K562 (cell line): Measurements from ENCODE around the gene CDC42EP2. TPM values are rescaled to one million over a fixed set of nuclear protein-coding genes. Genes with fewer than 3 reads are reported as not detected.

ENCODE experiments used
- ARID2 ChIP-seq: fragments of 450-650 bp; IDR thresholded peaks from 2 replicates; pipeline ENCODE4 v1.6.1; 2017; ENCODE audit warnings: antibody characterized with exemption, mild to moderate bottlenecking
- BRD9 ChIP-seq: fragments of 450-650 bp; IDR thresholded peaks from 2 replicates; pipeline ENCODE4 v1.6.1; 2018; ENCODE audit warnings: low read depth; ENCODE audit not compliant: partially characterized antibody
- CC2D1A ChIP-seq: fragments of 450-650 bp; IDR thresholded peaks from 2 replicates; pipeline ENCODE4 v1.6.1; 2017; ENCODE audit warnings: mild to moderate bottlenecking
- DACH1 ChIP-seq: fragments of 450-650 bp; IDR thresholded peaks from 2 replicates; pipeline ENCODE4 v1.6.1; 2018; ENCODE audit not compliant: partially characterized antibody
- EP300 ChIP-seq: IDR thresholded peaks from 2 replicates; pipeline ENCODE4 v1.6.1; 2012; ENCODE audit warnings: low read length, improper control_type of control experiment
- FOSL1 ChIP-seq: fragments of 200-800 bp; sonication (Bioruptor generic); conservative IDR thresholded peaks from 2 replicates; pipeline ENCODE4 v1.6.1; 2016; ENCODE audit warnings: missing genetic modification characterization, missing compliant biosample characterization
- FOXJ2 ChIP-seq: fragments of 200-800 bp; sonication (Bioruptor generic); IDR thresholded peaks from 2 replicates; pipeline ENCODE4 v1.6.1; 2016; ENCODE audit warnings: missing genetic modification characterization, missing compliant biosample characterization
- KHSRP ChIP-seq: fragments of 450-650 bp; IDR thresholded peaks from 2 replicates; pipeline ENCODE4 v1.6.1; 2017
- MIER1 ChIP-seq: fragments of 450-650 bp; IDR thresholded peaks from 2 replicates; pipeline ENCODE4 v1.6.1; 2016; ENCODE audit warnings: antibody characterized with exemption, mild to moderate bottlenecking, low read depth
- MTA1 ChIP-seq: fragments of 450-650 bp; IDR thresholded peaks from 2 replicates; pipeline ENCODE4 v1.6.1; 2017; ENCODE audit warnings: borderline replicate concordance
- MTA3 ChIP-seq: fragments of 450-650 bp; formaldehyde crosslinking; IDR thresholded peaks from 2 replicates; pipeline ENCODE4 v1.6.1; 2017; ENCODE audit warnings: mild to moderate bottlenecking, borderline replicate concordance
- OTX1 ChIP-seq: fragments of 450-650 bp; formaldehyde crosslinking; IDR thresholded peaks from 2 replicates; pipeline ENCODE4 v1.4.0; 2022; ENCODE audit warnings: mild to moderate bottlenecking
- PRPF4 ChIP-seq: fragments of 200-400 bp; formaldehyde crosslinking; IDR thresholded peaks from one replicate; pipeline ENCODE4 v1.6.1; 2017; ENCODE audit warnings: low read length, low read depth, mild to moderate bottlenecking; ENCODE audit not compliant: insufficient read depth, poor library complexity, severe bottlenecking
- RBM15 ChIP-seq: fragments of 200-400 bp; formaldehyde crosslinking; IDR thresholded peaks from 2 replicates; pipeline ENCODE4 v1.6.1; 2018; ENCODE audit warnings: mild to moderate bottlenecking, low read length, moderate library complexity; ENCODE audit not compliant: insufficient read depth
- SIRT6 ChIP-seq: IDR thresholded peaks from one replicate; pipeline ENCODE4 v1.6.1; 2012; ENCODE audit warnings: low read depth, mild to moderate bottlenecking, control low read depth, inconsistent platforms, low read length, moderate library complexity
- ZBTB17 ChIP-seq: fragments of 450-650 bp; formaldehyde crosslinking; IDR thresholded peaks from 2 replicates; pipeline ENCODE4 v1.4.0; 2020; ENCODE audit warnings: mild to moderate bottlenecking
- ZBTB7A ChIP-seq: IDR thresholded peaks from 2 replicates; pipeline ENCODE4 v1.6.1; 2011; ENCODE audit warnings: low read depth, mild to moderate bottlenecking, low read length, moderate library complexity, borderline replicate concordance; ENCODE audit not compliant: control insufficient read depth
- ZKSCAN1 ChIP-seq: fragments of 150-350 bp; IDR thresholded peaks from 2 replicates; pipeline ENCODE4 v1.6.1; 2016; ENCODE audit warnings: low read depth, low read length
- ZNF217 ChIP-seq: sonication (generic); formaldehyde crosslinking; IDR thresholded peaks from 2 replicates; pipeline ENCODE4 v1.8.0; 2022; ENCODE audit warnings: mild to moderate bottlenecking, missing genetic modification reagents
- ZNF324 ChIP-seq: fragments of 250-450 bp; sonication (Bioruptor Pico); IDR thresholded peaks from 2 replicates; pipeline ENCODE4 v1.4.0; 2020; ENCODE audit warnings: mild to moderate bottlenecking
- ZNF436 ChIP-seq: fragments of 250-450, 450-650 bp; sonication (Bioruptor Pico); formaldehyde crosslinking; IDR thresholded peaks from 2 replicates; pipeline ENCODE4 v1.7.0; 2020; ENCODE audit warnings: mild to moderate bottlenecking
- polyA plus RNA-seq, 8 experiments: library from polyadenylated mRNA; depleted of rRNA in 4 of 8; stranded (reverse) in 5 of 8; unstranded in 3 of 8; fragments of >200 nt; fragmentation: Nextera tagmentation in 2 of 8; fragmentation: Illumina TruSeq in 1 of 8; extraction: Ambion mirVana in 2 of 8; extraction: Trizol in 1 of 8; gene quantifications; 2 replicates each; pipeline versions ENCODE4 v1.2.1 to v1.2.3, GENCODE V29; 2011 to 2014; ENCODE audit warnings: inconsistent platforms in 1 of 8, missing spikeins in 1 of 8
- total RNA-seq, 7 experiments: library from RNA; depleted of rRNA in 6 of 7; stranded (reverse); fragments of >200 nt in 6 of 7; fragmentation: Illumina TruSeq in 2 of 7; extraction: Trizol in 2 of 7; gene quantifications; 2 replicates each; pipeline versions ENCODE4 v1.2.1 to v1.2.3, GENCODE V29; 2011 to 2021; ENCODE audit warnings: low replicate concordance in 1 of 7
- TF ChIP-seq, protein P1 (sequence below): sonication (generic); formaldehyde crosslinking; IDR thresholded peaks from 2 replicates; pipeline ENCODE4 v1.8.0; 2022; ENCODE audit warnings: mild to moderate bottlenecking, missing genetic modification reagents, borderline replicate concordance
- TF ChIP-seq, protein P2 (sequence below): sonication (generic); formaldehyde crosslinking; IDR thresholded peaks from 2 replicates; pipeline ENCODE4 v1.8.0; 2023; ENCODE audit warnings: mild to moderate bottlenecking, missing genetic modification reagents

The CDC42EP2 gene
- total and polyA plus RNA-seq, 9 of the 15 experiments (the other 6 are each of a cell fraction or from before 2014, with no cell fraction given), result 0.27 to 3.5 (median 0.83) TPM; not detected in 1

DNA sequence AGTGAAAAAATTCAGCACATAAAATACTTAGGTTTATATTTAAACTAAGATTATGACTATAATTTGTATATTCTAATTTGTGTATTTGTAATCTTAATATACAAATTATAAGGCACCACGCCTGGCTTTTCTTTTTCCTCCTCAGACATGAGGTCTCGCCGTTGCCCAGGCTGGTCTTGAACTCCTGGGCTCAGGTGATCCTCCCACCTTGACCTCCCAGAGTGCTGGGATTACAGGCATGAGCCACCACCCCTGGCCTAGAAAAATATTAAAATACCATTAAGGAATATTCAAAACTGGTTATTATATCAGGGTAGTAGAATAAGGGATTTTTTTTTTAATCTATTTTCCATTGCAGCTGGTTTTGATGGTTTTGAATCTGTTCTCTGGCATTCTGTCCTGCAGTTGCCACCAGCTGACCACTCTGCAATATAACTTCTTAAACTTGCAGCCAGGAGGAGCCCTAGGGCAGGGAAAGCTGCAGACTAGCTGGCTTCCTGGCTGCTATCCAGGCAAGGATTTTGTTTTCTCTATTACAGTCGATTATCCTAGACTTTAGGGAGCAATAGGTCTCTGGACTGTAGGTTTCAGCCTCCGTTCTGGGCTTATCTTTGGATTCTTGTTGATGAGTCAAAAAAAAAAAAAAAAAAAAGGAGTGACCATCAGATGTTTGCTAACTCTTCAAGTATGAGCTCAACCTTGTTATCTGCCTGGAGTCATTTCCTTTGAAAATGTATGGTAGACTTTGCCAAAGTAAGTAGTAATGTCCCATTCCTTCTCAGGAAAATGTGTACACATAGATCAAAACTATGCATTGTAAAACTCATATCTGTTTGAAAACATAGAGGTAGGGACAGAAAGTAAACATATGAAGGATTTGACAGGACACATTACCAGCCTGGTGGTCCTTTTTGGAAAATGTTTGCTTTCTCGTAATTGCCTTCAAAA is 39.7 kb upstream of the CDC42EP2 start (continued):
- TF ChIP-seq, protein P1, sequence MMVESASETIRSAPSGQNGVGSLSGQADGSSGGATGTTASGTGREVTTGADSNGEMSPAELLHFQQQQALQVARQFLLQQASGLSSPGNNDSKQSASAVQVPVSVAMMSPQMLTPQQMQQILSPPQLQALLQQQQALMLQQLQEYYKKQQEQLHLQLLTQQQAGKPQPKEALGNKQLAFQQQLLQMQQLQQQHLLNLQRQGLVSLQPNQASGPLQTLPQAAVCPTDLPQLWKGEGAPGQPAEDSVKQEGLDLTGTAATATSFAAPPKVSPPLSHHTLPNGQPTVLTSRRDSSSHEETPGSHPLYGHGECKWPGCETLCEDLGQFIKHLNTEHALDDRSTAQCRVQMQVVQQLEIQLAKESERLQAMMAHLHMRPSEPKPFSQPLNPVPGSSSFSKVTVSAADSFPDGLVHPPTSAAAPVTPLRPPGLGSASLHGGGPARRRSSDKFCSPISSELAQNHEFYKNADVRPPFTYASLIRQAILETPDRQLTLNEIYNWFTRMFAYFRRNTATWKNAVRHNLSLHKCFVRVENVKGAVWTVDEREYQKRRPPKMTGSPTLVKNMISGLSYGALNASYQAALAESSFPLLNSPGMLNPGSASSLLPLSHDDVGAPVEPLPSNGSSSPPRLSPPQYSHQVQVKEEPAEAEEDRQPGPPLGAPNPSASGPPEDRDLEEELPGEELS (CRISPR knock-in tag), result no peak
- TF ChIP-seq, protein P2, sequence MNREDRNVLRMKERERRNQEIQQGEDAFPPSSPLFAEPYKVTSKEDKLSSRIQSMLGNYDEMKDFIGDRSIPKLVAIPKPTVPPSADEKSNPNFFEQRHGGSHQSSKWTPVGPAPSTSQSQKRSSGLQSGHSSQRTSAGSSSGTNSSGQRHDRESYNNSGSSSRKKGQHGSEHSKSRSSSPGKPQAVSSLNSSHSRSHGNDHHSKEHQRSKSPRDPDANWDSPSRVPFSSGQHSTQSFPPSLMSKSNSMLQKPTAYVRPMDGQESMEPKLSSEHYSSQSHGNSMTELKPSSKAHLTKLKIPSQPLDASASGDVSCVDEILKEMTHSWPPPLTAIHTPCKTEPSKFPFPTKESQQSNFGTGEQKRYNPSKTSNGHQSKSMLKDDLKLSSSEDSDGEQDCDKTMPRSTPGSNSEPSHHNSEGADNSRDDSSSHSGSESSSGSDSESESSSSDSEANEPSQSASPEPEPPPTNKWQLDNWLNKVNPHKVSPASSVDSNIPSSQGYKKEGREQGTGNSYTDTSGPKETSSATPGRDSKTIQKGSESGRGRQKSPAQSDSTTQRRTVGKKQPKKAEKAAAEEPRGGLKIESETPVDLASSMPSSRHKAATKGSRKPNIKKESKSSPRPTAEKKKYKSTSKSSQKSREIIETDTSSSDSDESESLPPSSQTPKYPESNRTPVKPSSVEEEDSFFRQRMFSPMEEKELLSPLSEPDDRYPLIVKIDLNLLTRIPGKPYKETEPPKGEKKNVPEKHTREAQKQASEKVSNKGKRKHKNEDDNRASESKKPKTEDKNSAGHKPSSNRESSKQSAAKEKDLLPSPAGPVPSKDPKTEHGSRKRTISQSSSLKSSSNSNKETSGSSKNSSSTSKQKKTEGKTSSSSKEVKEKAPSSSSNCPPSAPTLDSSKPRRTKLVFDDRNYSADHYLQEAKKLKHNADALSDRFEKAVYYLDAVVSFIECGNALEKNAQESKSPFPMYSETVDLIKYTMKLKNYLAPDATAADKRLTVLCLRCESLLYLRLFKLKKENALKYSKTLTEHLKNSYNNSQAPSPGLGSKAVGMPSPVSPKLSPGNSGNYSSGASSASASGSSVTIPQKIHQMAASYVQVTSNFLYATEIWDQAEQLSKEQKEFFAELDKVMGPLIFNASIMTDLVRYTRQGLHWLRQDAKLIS (CRISPR knock-in tag), result no peak
- TF ChIP-seq MTA1 (no peak), ZBTB7A (no peak), CC2D1A (peak; percentile 83), ZNF324 (CRISPR knock-in tag) (no peak; the same call in 1 of the 2 replicates), ZNF217 (no peak), ARID2 (peak; percentile 59; the same call in 1 of the 2 replicates), RBM15 (no peak), ZNF436 (CRISPR knock-in tag) (no peak), PRPF4 (no peak), FOXJ2 (tag) (peak; percentile 66), OTX1 (CRISPR knock-in tag) (no peak), EP300 (peak; percentile 73), FOSL1 (tag) (peak; percentile 98), KHSRP (no peak), ZKSCAN1 (no peak), MTA3 (peak; percentile 67; the same call in 1 of the 2 replicates), DACH1 (peak; percentile 81), ZBTB17 (no peak), SIRT6 (no peak), MIER1 (no peak), BRD9 (peak; percentile 45)
